Activated CD4-positive, alpha-beta memory T cell treated with anti-CD3 and anti-CD28 coated beads for 36 hours (primary cell): ENCODE results near the gene SLC2A4. TPM values are rescaled to one million over a fixed set of nuclear protein-coding genes. Genes with fewer than 3 reads are reported as not detected.
A peak's percentile ranks its signal among the peaks of the same experiment; 100 is the strongest.

Experiments
- CTCF ChIA-PET: fragments of 350-600 bp; sonication (Branson Sonifier 250); formaldehyde crosslinking; loops from one replicate; lab custom pipeline; 2021; ENCODE audit warnings: antibody characterized with exemption, inconsistent platforms; lab: Charles Lee
- POLR2A ChIA-PET: fragments of 350-600 bp; sonication (Branson Sonifier 250); formaldehyde crosslinking; loops from one replicate; lab custom pipeline; 2021; ENCODE audit warnings: antibody characterized with exemption; lab: Charles Lee
- DNase-seq: peaks from one replicate; pipeline ENCODE4 v3.0.0-alpha.2; 2020
- H3K27ac Mint-ChIP-seq: one replicate; pipeline ENCODE4 v1.8.0; 2021; ENCODE audit warnings: mixed read lengths
- H3K27me3 Mint-ChIP-seq: one replicate; pipeline ENCODE4 v1.8.0; 2021; ENCODE audit warnings: mixed read lengths
- H3K36me3 Mint-ChIP-seq: one replicate; pipeline ENCODE4 v1.8.0; 2021; ENCODE audit warnings: mixed read lengths
- H3K4me1 Mint-ChIP-seq: one replicate; pipeline ENCODE4 v1.8.0; 2021; ENCODE audit warnings: low read depth, mixed read lengths
- H3K4me3 Mint-ChIP-seq: one replicate; pipeline ENCODE4 v1.8.0; 2021; ENCODE audit warnings: mild to moderate bottlenecking, mixed read lengths
- H3K9me3 Mint-ChIP-seq: one replicate; pipeline ENCODE4 v1.8.0; 2021; ENCODE audit warnings: mixed read lengths
- intact Hi-C: fragments of 100-400 bp; cut with micrococcal nuclease; formaldehyde crosslinking; loops from one replicate; pipeline ENCODE4 v1.15.1; 2023
- total RNA-seq, 2 experiments: library from RNA; stranded (reverse); gene quantifications; one replicate each; pipeline ENCODE4 v1.2.3, GENCODE V29; 2021

Gene SLC2A4
- total RNA-seq, 2 experiments from 2014 or later, result 0.15 to 0.19 TPM

DNA sequence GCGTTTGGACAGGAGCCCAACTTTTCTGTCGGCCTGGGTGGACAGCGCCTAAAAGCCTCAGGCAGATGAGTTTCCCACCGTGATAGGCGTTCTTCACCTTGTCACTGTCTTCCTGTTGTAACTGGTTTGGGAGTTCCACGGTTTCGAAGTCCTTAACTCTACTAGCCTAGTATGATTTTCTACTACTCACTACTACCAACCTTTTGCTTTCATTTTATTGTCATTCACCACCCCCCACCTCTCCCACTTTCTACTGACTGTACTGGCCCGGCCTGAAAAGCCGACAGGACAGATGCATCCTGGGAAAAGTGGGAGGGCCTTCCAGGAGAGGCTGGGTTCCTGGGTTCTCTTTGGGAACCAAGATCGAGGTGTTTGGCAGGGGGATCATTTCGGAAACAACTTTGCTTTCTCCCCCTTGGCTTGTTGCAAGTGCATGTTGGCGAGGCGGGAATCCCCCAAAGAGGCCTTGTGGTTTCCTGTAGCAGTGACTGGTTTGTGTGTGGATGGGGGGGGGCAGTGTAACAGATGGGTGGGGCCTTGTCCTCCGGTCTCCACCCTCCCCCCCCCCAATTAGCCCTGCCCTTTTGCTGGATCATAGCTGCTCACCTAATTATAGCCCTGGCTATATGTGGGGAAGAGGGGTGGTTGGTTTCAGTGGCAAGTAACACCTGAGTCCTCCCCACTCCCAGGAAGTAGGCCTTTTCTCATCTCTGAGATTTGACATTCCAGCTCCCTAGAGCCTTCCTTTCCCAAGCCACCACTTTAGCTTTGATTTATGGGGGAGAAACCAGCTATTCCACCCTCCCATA lies 27.3 kb downstream of the SLC2A4 start:
- Mint-ChIP-seq H3K27ac (peak overlapping the region; percentile 97), H3K27me3 (peaks cover 2% of the 10 kb centered on the region), H3K4me1 (peaks cover 46% of the 10 kb centered on the region), H3K36me3 (peaks cover 53% of the 10 kb centered on the region), H3K9me3 (no peaks in the 10 kb centered on the region), H3K4me3 (peak overlapping the region; percentile 85)
- POLR2A ChIA-PET, result interaction anchor here (0.6 to 2.4 kb wide), 14 partner anchors 12 to 378 kb away, joined by 3 to 13 read pairs (median 3); partner anchors contain the start of genes ACAP1, CTDNEP1, ELP5 and NEURL4
- peak; percentile 90 for DNase-seq
- CTCF ChIA-PET, result interaction anchor here (0.8 to 1.8 kb wide), 6 partner anchors 11 to 252 kb away, joined by 3 to 9 read pairs (median 4); partner anchors contain the start of genes SENP3 and SLC2A4
- intact Hi-C loops, result loop anchor here (5.0 kb wide), 2 partner anchors 93 to 533 kb away; partner anchors contain the start of gene TMEM256

DNA sequence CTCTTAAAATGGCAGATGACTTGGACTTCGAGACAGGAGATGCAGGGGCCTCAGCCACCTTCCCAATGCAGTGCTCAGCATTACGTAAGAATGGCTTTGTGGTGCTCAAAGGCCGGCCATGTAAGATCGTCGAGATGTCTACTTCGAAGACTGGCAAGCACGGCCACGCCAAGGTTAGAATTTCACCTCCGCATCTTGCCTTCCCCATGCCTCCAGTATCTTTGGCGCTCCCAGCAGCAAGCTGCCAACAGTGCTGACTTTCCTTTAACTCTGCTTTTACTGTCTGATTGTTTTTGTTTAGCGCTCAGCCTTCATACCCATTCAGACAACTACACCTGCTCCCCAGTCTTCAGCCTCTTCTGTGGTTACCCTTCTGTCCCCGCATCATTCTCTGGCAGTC lies 28.1 kb downstream of the SLC2A4 start:
- peaks cover 53% of the 10 kb centered on the region for H3K36me3 Mint-ChIP-seq

DNA sequence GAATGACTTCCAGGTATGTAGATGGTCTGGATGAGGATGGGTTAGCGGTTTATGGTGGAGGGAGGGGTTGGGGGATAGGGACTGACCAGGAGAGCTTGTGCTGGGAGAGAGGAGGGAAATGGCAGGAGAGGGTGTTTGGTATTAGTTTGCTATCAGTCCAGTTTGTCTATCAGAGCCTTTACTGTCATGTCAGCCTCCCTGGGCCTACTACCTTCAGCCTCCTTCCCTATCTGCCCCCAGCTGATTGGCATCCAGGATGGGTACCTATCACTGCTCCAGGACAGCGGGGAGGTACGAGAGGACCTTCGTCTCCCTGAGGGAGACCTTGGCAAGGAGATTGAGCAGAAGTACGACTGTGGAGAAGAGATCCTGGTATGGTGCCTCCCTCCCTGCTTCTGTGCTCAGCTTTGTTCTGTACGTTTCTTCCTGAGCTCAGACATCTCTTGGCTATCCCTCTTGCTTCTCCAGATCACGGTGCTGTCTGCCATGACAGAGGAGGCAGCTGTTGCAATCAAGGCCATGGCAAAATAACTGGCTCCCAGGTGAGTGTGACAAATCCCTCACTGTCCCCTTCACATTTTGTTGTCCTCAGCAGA lies 29.7 kb downstream of the SLC2A4 start:
- Mint-ChIP-seq H3K36me3 (peaks cover 56% of the 10 kb centered on the region), H3K27me3 (peaks cover 2% of the 10 kb centered on the region), H3K4me1 (peaks cover 58% of the 10 kb centered on the region), H3K9me3 (no peaks in the 10 kb centered on the region), H3K4me3 (no peak overlapping the region), H3K27ac (peak overlapping the region; percentile 70)
- POLR2A ChIA-PET, result interaction anchor here (1.1 to 1.3 kb wide), 2 partner anchors 18 to 266 kb away, joined by 3 read pairs; no protein-coding TSS in a partner anchor
- CTCF ChIA-PET, result interaction anchor here (1.9 kb wide), 2 partner anchors 13 to 249 kb away, joined by 4 read pairs; no protein-coding TSS in a partner anchor
- no peak for DNase-seq
- intact Hi-C loops, result no loop called here

More for the DNA sequence above, 28.1 kb downstream of the SLC2A4 start:
- ChIA-PET POLR2A (interaction anchor here (0.6 to 2.4 kb wide), 9 partner anchors 17 to 377 kb away, joined by 3 to 13 read pairs (median 4); partner anchors contain the start of genes ACAP1, NEURL4, POLR2A and TP53), CTCF (interaction anchor here (1.1 to 1.8 kb wide), 3 partner anchors 11 to 29 kb away, joined by 4 to 9 read pairs (median 6); partner anchors contain the start of gene SLC2A4)
- Mint-ChIP-seq H3K27ac (peak overlapping the region; percentile 97), H3K4me3 (peak overlapping the region; percentile 85), H3K4me1 (peaks cover 54% of the 10 kb centered on the region), H3K9me3 (no peaks in the 10 kb centered on the region), H3K27me3 (peaks cover 2% of the 10 kb centered on the region)
- intact Hi-C loops, result loop anchor here (5.0 kb wide), 2 partner anchors 93 to 533 kb away; partner anchors contain the start of gene TMEM256
- DNase-seq, result no peak

DNA sequence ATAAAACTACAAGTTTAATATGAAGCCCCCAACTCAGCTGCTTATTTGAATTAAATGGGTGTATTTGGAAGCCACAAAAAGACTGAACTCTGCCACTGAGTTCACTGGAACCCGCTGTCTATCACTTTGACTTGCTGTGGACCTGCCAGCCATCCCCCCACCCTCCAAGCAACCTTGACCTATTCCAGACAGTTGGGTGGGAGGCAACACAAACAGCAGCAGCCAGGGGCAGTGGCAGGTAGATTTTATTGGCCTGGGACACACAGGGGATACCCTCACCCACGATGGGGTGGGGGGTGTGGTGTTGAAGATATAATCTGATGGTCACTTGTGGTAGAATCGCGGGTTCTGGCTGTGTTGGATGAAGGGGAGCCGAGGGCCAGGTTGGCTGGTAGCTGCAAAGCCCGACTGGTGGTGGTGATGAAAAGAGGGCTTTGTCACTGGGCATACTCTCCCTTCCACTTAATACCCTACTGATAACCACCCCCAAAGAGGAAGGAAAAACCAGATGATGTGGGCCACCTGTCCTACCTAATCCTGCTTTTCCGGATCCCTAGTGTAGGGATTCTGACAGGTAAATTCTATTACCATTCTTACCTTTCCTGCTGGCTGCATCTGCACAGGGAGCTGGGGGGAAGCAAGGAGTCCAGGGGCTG lies 31.0 kb downstream of the SLC2A4 start:
- intact Hi-C loops, result no loop called here
- POLR2A ChIA-PET, result interaction anchor here (0.7 to 2.3 kb wide), 5 partner anchors 16 to 271 kb away, joined by 3 to 19 read pairs (median 4); partner anchors contain the start of genes ACAP1, MPDU1 and NEURL4
- peaks cover 55% of the 10 kb centered on the region for H3K36me3 Mint-ChIP-seq
- no peak for DNase-seq
- H3K27ac Mint-ChIP-seq, result peak overlapping the region; percentile 56
- peaks cover 61% of the 10 kb centered on the region for H3K4me1 Mint-ChIP-seq
- no peak overlapping the region for H3K4me3 Mint-ChIP-seq
- CTCF ChIA-PET, result interaction anchor here (0.9 to 1.1 kb wide), 2 partner anchors 11 to 12 kb away, joined by 3 to 6 read pairs; no protein-coding TSS in a partner anchor
- no peaks in the 10 kb centered on the region for H3K27me3 Mint-ChIP-seq
- no peaks in the 10 kb centered on the region for H3K9me3 Mint-ChIP-seq

DNA sequence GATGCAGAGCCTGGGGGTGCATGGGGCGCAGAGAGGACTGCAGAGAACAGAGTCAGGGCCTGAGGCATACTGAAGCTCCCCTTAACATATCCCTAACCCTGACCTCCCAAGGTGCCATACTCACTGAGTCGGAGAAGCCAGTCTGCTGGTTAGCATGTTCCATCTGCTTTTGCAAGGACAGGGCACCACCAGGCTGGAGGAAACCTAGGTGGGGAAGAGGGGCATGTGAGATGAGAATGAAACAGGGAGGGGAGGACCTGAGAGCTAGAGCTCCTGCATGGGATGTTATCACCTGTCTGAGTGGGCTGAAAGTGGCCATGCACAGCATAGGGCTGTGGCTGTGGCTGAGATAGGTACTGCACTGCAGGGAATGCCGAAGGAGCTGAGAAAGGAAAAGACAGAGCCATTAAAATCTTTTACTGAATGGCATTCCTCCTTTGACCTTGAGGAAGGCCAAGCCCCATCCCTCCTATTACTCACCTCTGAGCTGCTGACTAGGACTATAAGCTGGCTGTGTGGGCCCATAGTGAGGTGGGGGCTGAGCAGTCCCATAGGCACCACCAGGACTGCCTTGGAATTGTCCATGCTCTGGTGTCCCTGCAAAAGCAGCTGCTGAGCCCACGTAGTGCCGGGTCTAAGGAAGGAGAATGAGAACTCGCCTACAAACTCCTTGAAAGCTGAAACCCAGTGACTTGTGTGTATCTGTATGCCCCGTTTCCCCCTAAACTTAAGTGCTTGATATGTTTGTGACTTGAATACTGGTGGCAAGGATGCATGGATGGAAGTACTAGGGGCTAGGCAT lies 31.8 kb downstream of the SLC2A4 start:
- CTCF ChIA-PET, result interaction anchor here (0.9 to 2.6 kb wide), 4 partner anchors 10 to 17 kb away, joined by 3 to 7 read pairs (median 4); no protein-coding TSS in a partner anchor
- no peak for DNase-seq
- peaks cover 59% of the 10 kb centered on the region for H3K36me3 Mint-ChIP-seq
- peaks cover 61% of the 10 kb centered on the region for H3K4me1 Mint-ChIP-seq
- H3K4me3 Mint-ChIP-seq, result peak overlapping the region; percentile 32
- H3K9me3 Mint-ChIP-seq, result no peaks in the 10 kb centered on the region
- intact Hi-C loops, result no loop called here
- H3K27me3 Mint-ChIP-seq, result no peaks in the 10 kb centered on the region
- H3K27ac Mint-ChIP-seq, result peak overlapping the region; percentile 56
- POLR2A ChIA-PET, result interaction anchor here (0.7 to 2.3 kb wide), 6 partner anchors 16 to 270 kb away, joined by 3 to 19 read pairs (median 4); partner anchors contain the start of genes ACAP1, MPDU1, NEURL4 and PHF23

DNA sequence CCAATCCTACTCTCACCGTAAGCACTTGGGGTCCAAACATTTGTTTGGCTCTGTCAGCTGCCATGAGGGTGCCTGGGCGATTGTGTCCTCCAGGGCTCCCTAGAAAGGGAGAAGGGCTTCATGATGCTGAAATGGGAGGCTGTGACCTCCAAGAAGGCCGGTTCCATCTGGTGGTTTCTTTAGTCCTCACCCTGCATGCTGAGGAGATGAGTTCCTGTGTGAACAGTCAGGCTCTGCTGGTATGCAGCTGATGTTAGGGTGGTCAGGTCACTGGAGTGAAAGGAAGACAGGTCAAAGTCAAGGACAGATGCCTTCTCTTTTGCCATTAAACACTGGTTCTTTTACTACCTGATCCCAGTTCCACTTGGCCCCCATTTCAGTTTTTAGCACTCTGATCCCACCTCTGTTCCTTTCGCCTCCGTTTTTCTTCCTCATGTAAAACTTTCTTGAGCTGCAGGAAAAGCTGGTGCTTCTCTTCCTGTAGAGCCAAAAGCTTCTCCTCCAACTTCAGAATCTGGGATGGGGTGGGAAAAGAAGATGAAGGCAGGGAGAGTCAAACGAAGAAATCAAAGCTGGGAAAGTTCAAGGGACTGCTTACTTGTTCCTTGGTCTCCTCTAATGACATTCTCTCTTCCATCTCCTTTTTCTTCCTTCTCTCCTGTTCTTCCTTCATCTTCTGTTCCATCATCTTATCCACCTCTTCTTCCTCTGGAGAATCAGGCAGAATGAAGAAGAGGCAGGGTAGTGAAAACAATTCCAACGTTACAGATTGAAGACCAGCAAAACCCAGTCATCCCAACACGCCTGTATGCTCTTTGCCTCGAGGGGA lies 32.6 kb downstream of the SLC2A4 start:
- H3K27me3 Mint-ChIP-seq, result no peaks in the 10 kb centered on the region
- POLR2A ChIA-PET, result interaction anchor here (0.8 to 2.3 kb wide), 7 partner anchors 16 to 269 kb away, joined by 3 to 19 read pairs (median 3); partner anchors contain the start of genes ACAP1, DVL2, MPDU1 and PHF23
- no peak for DNase-seq
- H3K4me3 Mint-ChIP-seq, result peak overlapping the region; percentile 80
- H3K9me3 Mint-ChIP-seq, result no peaks in the 10 kb centered on the region
- CTCF ChIA-PET, result interaction anchor here (0.9 to 2.6 kb wide), 4 partner anchors 9 to 122 kb away, joined by 3 to 7 read pairs (median 4); no protein-coding TSS in a partner anchor
- intact Hi-C loops, result loop anchor here (2.0 kb wide), 1 partner anchor 37 kb away; no protein-coding TSS in a partner anchor
- H3K27ac Mint-ChIP-seq, result peak overlapping the region; percentile 53
- peaks cover 60% of the 10 kb centered on the region for H3K4me1 Mint-ChIP-seq
- peaks cover 55% of the 10 kb centered on the region for H3K36me3 Mint-ChIP-seq

DNA sequence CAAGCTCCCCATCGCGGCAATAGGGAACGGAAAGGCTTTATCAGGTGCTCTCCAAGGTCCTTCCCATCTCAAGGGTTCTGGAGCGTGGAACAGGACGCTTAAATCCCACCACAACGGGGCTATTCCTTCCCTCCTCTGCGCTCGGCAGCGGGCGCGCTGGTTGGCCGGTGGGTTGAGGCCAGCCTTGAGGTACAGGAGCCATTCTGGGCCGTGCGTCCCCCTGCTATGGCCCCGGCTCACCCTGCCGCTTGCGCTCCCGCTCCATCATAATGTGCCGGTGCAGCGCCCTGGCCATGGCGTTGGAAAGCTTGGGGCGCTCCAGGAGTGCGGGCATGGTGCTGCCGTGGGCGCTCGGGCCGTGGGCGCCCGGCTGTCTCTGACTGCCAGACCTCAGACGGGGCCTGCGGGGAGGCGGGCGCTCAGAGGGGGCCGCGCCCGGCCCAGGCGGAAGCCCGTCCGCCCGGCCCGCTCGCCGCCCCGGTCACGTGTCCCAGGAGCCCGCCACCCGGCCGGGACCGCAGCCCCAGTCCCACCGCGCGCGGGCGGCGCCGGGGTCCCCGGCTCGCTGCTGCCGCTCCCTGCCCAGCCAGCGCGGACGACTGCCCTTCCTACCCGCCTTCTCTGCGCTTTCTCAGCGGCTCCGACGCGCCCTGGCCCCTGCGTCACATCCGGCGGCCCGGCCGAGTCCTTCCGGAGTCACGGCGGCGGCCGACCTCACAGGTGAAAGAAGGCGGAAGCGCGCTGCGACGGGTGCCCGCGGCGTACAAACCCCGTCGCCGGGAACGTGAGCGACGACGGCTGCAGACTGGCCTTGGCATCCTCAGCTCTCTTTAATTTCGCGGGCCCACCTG lies 33.4 kb downstream of the SLC2A4 start, which contains the start of gene GPS2:
Gene GPS2 (minus strand): TSS at position 642 of the 851 bp plus-strand sequence. CDS start 308 bp downstream, at position 334.
- H3K4me3 Mint-ChIP-seq, result peak within 1 kb of the TSS; percentile 87
- peaks cover 46% of the 10 kb centered on the region for H3K36me3 Mint-ChIP-seq
- ChIA-PET POLR2A (interaction anchor here (0.9 to 2.3 kb wide), 6 partner anchors 21 to 169 kb away, joined by 3 to 19 read pairs (median 3); partner anchors contain the start of genes ACAP1, DVL2, PHF23 and POLR2A), CTCF (interaction anchor here (0.9 to 2.6 kb wide), 5 partner anchors 10 to 121 kb away, joined by 3 to 7 read pairs (median 5); partner anchors contain the start of gene NEURL4)
- peaks cover 51% of the 10 kb centered on the region for H3K4me1 Mint-ChIP-seq
- H3K27me3 Mint-ChIP-seq, result no peaks in the 10 kb centered on the region
- intact Hi-C loops, result loop anchor here (1.0 to 2.0 kb wide), 2 partner anchors 14 to 36 kb away; partner anchors contain the start of gene NEURL4
- no peaks in the 10 kb centered on the region for H3K9me3 Mint-ChIP-seq
- peak within 1 kb of the TSS; percentile 88 for H3K27ac Mint-ChIP-seq
- DNase-seq, result peak; percentile 96

DNA sequence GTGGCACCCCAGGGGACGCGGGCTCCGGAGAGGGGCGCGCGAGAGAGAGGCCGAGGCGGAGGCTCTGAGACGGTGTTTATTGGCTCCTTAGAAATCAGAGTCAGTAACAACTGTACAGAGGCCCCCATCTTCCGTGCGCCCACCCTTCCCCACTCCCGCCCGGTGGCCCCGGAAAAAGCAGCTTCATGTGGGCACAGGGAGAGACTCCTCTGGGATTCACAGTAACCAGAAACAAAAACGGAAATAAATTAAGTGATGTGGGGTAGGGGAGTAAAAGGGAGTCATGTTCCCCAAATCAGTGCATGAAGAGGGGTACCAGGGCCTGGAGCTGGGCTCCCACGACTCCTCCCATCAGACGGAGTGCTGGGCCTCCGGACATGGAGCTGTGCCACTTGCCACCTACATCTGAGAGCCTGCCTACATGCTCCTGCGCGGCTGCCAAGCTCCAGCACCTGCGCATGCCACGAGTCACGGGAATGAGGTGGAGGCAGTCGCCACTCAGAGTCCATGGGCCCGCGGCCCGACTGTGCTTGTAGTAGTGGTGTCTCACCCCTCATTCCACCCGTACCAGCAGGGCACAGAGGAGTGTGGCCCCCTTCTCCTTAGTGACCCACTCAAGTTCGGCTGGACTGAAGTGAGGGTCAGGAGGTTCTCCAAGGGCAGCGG lies 34.2 kb downstream of the SLC2A4 start:
- peak overlapping the region; percentile 87 for H3K4me3 Mint-ChIP-seq
- DNase-seq, result no peak
- peak overlapping the region; percentile 88 for H3K27ac Mint-ChIP-seq
- peaks cover 44% of the 10 kb centered on the region for H3K4me1 Mint-ChIP-seq
- H3K36me3 Mint-ChIP-seq, result peaks cover 39% of the 10 kb centered on the region
- intact Hi-C loops, result loop anchor here (1.0 to 2.0 kb wide), 2 partner anchors 14 to 35 kb away; partner anchors contain the start of gene NEURL4
- no peaks in the 10 kb centered on the region for H3K9me3 Mint-ChIP-seq
- POLR2A ChIA-PET, result interaction anchor here (0.9 to 1.0 kb wide), 2 partner anchors 20 to 168 kb away, joined by 3 to 5 read pairs; partner anchors contain the start of genes ACAP1 and POLR2A
- CTCF ChIA-PET, result interaction anchor here (1.4 to 2.6 kb wide), 3 partner anchors 9 to 40 kb away, joined by 3 to 7 read pairs (median 6); partner anchors contain the start of gene NEURL4
- H3K27me3 Mint-ChIP-seq, result no peaks in the 10 kb centered on the region
